ENCODE results near the gene TRPM3.

The TRPM3 gene

GRCh38 chr9:70557661-70558369 is 563.6 kb downstream of the TRPM3 start:
- H3K4me3 ChIP-seq (ENCODE audit: low read depth, low read length), result no peak overlapping the region
- TF ChIP-seq, protein P1, sequence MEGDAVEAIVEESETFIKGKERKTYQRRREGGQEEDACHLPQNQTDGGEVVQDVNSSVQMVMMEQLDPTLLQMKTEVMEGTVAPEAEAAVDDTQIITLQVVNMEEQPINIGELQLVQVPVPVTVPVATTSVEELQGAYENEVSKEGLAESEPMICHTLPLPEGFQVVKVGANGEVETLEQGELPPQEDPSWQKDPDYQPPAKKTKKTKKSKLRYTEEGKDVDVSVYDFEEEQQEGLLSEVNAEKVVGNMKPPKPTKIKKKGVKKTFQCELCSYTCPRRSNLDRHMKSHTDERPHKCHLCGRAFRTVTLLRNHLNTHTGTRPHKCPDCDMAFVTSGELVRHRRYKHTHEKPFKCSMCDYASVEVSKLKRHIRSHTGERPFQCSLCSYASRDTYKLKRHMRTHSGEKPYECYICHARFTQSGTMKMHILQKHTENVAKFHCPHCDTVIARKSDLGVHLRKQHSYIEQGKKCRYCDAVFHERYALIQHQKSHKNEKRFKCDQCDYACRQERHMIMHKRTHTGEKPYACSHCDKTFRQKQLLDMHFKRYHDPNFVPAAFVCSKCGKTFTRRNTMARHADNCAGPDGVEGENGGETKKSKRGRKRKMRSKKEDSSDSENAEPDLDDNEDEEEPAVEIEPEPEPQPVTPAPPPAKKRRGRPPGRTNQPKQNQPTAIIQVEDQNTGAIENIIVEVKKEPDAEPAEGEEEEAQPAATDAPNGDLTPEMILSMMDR (IDR thresholded peaks at IDR 0.05; ENCODE audit: insufficient read depth, low read depth, low read length, missing control alignments), result no peak
- peak; percentile 70 for DNase-seq (ENCODE audit: low read depth)

DNA sequence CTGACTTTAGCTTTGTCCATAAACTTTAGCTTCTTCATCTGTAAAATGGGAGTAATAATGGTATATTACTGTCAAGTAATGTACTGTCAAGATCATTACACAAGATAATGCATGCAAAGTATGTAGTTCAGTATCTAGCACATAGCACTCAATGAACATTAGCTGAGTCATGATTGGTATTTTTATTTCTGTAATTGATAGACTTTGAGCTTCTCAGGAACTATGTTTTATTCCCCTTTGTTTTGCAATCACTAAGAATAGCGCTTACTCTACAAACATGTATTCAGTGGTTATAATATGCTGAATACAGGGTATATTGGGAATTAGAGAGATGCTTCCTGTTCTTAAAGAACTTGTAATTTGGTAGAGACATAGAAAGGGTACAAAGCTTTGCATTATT is 564.6 kb downstream of the TRPM3 start:
- no peak for DNase-seq (ENCODE audit: low read depth)
- TF ChIP-seq, protein P1 (IDR thresholded peaks at IDR 0.05; ENCODE audit: insufficient read depth, low read depth, low read length, missing control alignments), result no peak
- H3K4me3 ChIP-seq (ENCODE audit: low read depth, low read length), result no peak overlapping the region

DNA sequence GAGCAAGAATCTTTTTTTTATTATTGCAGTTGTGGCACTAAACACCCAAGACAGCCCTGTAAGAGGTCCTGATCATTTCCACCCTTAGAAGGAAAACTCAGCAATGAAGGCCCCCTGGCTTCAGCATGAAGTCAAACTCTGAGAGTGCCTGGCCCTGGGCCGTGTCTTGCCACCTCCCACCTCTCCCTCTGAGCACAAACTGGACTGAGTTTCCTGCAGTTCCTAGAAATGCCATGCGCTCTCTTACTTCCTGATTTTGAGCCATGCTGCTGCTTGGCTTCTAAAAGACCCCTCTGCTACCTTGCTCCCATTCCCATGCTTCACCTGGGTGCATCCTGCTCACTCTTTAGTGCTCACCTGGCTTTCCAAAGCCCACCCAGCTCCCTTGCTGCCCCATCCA is 566.5 kb downstream of the TRPM3 start:
- TF ChIP-seq, protein P1 (IDR thresholded peaks at IDR 0.05; ENCODE audit: insufficient read depth, low read depth, low read length, missing control alignments), result no peak
- DNase-seq (ENCODE audit: low read depth), result no peak
- H3K4me3 ChIP-seq (ENCODE audit: low read depth, low read length), result no peak overlapping the region

DNA sequence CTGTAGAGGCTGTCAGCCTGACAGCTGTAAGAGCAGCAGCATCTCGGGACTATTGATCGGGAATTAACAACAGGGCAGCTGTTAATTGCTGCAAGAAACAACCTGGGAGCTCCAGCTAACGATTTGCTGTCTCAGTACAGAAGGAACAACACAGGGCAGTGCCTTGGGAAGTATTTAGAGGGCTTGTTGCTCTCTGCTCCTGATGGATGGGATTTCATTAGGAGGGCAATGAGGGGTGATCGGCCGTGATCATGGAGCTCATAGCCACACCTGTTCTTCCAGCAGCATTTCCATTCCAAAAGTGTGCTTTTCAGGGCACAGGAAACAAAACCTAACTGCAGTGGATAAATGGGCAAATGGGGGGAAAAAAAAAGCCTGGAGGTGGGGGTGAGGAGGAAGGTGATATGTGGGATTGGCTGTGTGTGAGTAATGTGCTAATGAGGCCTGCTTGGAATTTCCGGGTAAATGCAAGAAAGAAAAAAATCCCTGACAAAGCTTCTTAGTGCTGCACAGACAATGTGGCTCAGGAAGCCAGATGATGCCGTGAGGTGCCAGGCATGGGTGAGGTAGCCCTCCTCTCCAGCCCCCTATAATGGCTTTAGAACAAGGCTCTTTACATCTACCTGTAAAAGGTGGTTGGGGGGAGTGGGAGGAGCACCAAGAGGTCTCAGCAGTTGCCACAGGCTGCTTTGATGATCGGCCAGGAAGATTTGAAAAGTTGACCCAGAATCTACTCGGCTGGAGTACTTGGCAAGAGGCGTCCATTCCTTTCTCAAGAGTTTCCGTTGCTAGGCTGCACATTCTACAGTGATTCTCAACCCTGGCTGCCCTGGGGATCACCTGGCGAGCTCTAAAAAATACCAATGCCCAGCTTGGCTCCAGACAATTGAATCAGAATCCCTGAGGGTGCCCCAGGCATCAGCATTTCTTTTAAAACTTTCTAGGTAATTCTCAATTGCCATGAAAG is 567.4 kb downstream of the TRPM3 start:
- H3K4me3 ChIP-seq (ENCODE audit: low read depth, low read length), result no peak overlapping the region
- TF ChIP-seq, protein P1 (IDR thresholded peaks at IDR 0.05; ENCODE audit: insufficient read depth, low read depth, low read length, missing control alignments), result no peak
- DNase-seq (ENCODE audit: low read depth), result no peak

- DNase-seq (ENCODE audit: low read depth), result no peak
- TF ChIP-seq, protein P1 (IDR thresholded peaks at IDR 0.05; ENCODE audit: insufficient read depth, low read depth, low read length, missing control alignments), result no peak
- no peak overlapping the region for H3K4me3 ChIP-seq (ENCODE audit: low read depth, low read length)
These were observed 568.9 kb downstream of the TRPM3 start for GRCh38 chr9:70552561-70552960.

DNA sequence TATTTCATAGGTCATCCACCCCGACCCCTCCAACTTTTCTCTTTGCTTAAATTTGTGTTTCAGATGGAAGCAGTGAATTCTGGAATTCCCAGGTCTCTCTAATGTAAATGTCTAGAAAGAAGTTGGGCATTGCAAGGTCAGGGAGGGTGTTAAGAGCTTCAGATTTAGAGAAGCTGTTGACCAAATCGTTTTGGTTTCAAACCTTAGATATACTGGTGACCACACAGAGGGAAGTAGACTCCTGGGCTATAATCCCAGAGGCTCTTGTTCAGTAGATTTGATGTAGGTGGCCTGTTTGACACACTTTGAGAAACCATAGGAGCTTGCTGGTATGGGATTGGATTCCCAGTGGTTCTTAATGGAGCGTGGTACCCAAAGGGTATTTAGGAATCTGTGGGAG is 569.6 kb downstream of the TRPM3 start:
- TF ChIP-seq, protein P1 (IDR thresholded peaks at IDR 0.05; ENCODE audit: insufficient read depth, low read depth, low read length, missing control alignments), result no peak
- no peak for DNase-seq (ENCODE audit: low read depth)
- no peak overlapping the region for H3K4me3 ChIP-seq (ENCODE audit: low read depth, low read length)
